NB4 (cell line): ENCODE results near the gene TBC1D3H.
"Not testable (repeated sequence)": the region's sequence is repeated elsewhere in the genome, so short reads cannot be mapped to it uniquely, and the experiment has no call there.

Experiments
- DNase-seq: peaks from one replicate; pipeline ENCODE4 v3.0.0; 2010; ENCODE audit warnings: low read depth
- H3K4me3 ChIP-seq: one replicate; pipeline ENCODE4 v1.5.1; 2011; ENCODE audit warnings: mild to moderate bottlenecking, low read depth, low read length, moderate library complexity

The TBC1D3H gene

GRCh38 chr17:36388385-36389245 is at the start of gene TBC1D3H:
Gene TBC1D3H (minus strand): TSS chr17:36388435. CDS start chr17:36386895, 1,540 bp downstream.
- H3K4me3 ChIP-seq, DNase-seq: not testable (repeated sequence)

- H3K4me3 ChIP-seq, DNase-seq: not testable (repeated sequence)
These were observed 40.7 kb upstream of the TBC1D3H start for GRCh38 chr17:36428891-36429290.

- H3K4me3 ChIP-seq, DNase-seq: not testable (repeated sequence)
These were observed 27.1 kb upstream of the TBC1D3H start for GRCh38 chr17:36415180-36415941.

GRCh38 chr17:36390943-36391645 is 2.9 kb upstream of the TBC1D3H start:
- not testable (repeated sequence) for H3K4me3 ChIP-seq, DNase-seq

GRCh38 chr17:36375938-36376337 is 12.3 kb downstream of the TBC1D3H start:
- DNase-seq, H3K4me3 ChIP-seq: not testable (repeated sequence)

GRCh38 chr17:36362496-36362895 is 25.7 kb downstream of the TBC1D3H start:
- not testable (repeated sequence) for DNase-seq, H3K4me3 ChIP-seq
